HCT116 (cell line): ENCODE measurements around the gene MRPS18A. TPM values are rescaled to one million over a fixed set of nuclear protein-coding genes. Genes with fewer than 3 reads are reported as not detected.

Experiments used
- ATAC-seq: fragments of 200-7000 bp; cut with Tn5 transposase; 2 replicates; pipeline ENCODE4 v1.9.1; 2020; ENCODE audit warnings: mild to moderate bottlenecking, moderate library complexity
- BruUV-seq: library from RNA; stranded (reverse); fragments of 400-500 nt; replicated peaks from 2 replicates; lab custom pipeline; 2021; lab: Mats Ljungman, UMichigan
- CTCF ChIA-PET: fragments of 300-600 bp; sonication (Branson Sonifier 250); formaldehyde crosslinking; loops from one replicate; lab custom pipeline; 2021; ENCODE audit warnings: antibody characterized with exemption; lab: Charles Lee
- POLR2A ChIA-PET: fragments of 300-600, 350-600 bp; sonication (Branson Sonifier 250); formaldehyde crosslinking; loops from one replicate; lab custom pipeline; 2021; ENCODE audit warnings: antibody characterized with exemption; lab: Charles Lee
- RAD21 ChIA-PET, 2 experiments: fragments of 300-600 bp; sonication (Branson Sonifier 250); formaldehyde crosslinking; loops; one replicate each; lab custom pipeline; 2023; ENCODE audit warnings: low total read pairs in 2 of 2; ENCODE audit not compliant: uncharacterized antibody in 2 of 2, unreplicated experiment in 2 of 2, low non-redundant PET in 1 of 2; lab: Charles Lee
- DNase-seq: peaks from one replicate; pipeline ENCODE4 v3.0.0-alpha.2; 2010; ENCODE audit warnings: low read depth, low spot score
- H2AFZ ChIP-seq: fragments of 200-600 bp; shearing (Covaris generic), sonication (generic); 2 replicates; pipeline ENCODE4 v1.6.1; 2017; ENCODE audit warnings: low read depth, mixed run types, mixed read lengths, antibody characterized with exemption, low read length; ENCODE audit not compliant: poor library complexity, severe bottlenecking
- H3K27ac ChIP-seq: 2 replicates; pipeline ENCODE4 v1.5.1; 2012; ENCODE audit warnings: low read depth, low read length
- H3K27me3 ChIP-seq: fragments of 200-600 bp; sonication (generic); 2 replicates; pipeline ENCODE4 v1.6.1; 2016; ENCODE audit warnings: mixed run types, low read length, mixed read lengths; ENCODE audit not compliant: insufficient read depth
- H3K36me3 ChIP-seq, 2 experiments: fragments of 200-500 bp in 1 of 2; fragments of 200-600 bp in 1 of 2; sonication (Bioruptor generic) in 1 of 2; sonication (generic) in 1 of 2; 2 replicates each; pipeline versions ENCODE4 v1.5.1 to v1.6.1; 2014 to 2016; ENCODE audit warnings: low read length in 2 of 2, inconsistent platforms in 1 of 2, mixed read lengths in 1 of 2, mixed run types in 1 of 2; ENCODE audit not compliant: insufficient read depth in 2 of 2, control insufficient read depth in 1 of 2
- H3K4me1 ChIP-seq, 2 experiments: fragments of 200-600 bp in 1 of 2; sonication (generic) in 1 of 2; 2 replicates each; pipeline versions ENCODE4 v1.5.1 to v1.6.1; 2012 to 2017; ENCODE audit warnings: low read length in 2 of 2, inconsistent platforms in 1 of 2, mild to moderate bottlenecking in 1 of 2, mixed read lengths in 1 of 2, mixed run types in 1 of 2, moderate library complexity in 1 of 2; ENCODE audit not compliant: insufficient read depth in 2 of 2, control insufficient read depth in 1 of 2
- H3K4me2 ChIP-seq: fragments of 200-600 bp; sonication (generic); 2 replicates; pipeline ENCODE4 v1.6.1; 2017; ENCODE audit warnings: mixed run types, low read length, mixed read lengths
- H3K4me3 ChIP-seq, 2 experiments: fragments of 200-600 bp in 1 of 2; sonication (generic) in 1 of 2; replicated peaks in 1 of 2; 2 replicates each; pipeline ENCODE4 v1.5.1; 2011 to 2016; ENCODE audit warnings: low read length in 2 of 2, control low read depth in 1 of 2, low read depth in 1 of 2, mild to moderate bottlenecking in 1 of 2, mixed read lengths in 1 of 2, mixed run types in 1 of 2
- H3K79me2 ChIP-seq: fragments of 200-600 bp; sonication (generic); 2 replicates; pipeline ENCODE4 v1.6.1; 2017; ENCODE audit warnings: mild to moderate bottlenecking, mixed run types, low read length, moderate library complexity, mixed read lengths; ENCODE audit not compliant: insufficient read depth
- H3K9ac ChIP-seq: fragments of 200-600 bp; sonication (generic); 2 replicates; pipeline ENCODE4 v1.6.1; 2016; ENCODE audit warnings: low read length, mixed read lengths
- H3K9me2 ChIP-seq: fragments of 200-600 bp; sonication (generic), shearing (Covaris generic); 2 replicates; pipeline ENCODE4 v1.6.1; 2017; ENCODE audit warnings: mixed run types, mild to moderate bottlenecking, moderate library complexity; ENCODE audit not compliant: insufficient read depth
- H3K9me3 ChIP-seq, 2 experiments: fragments of 200-500 bp in 1 of 2; fragments of 200-600 bp in 1 of 2; sonication (Bioruptor generic) in 1 of 2; sonication (generic) in 1 of 2; 2 replicates each; pipeline ENCODE4 v1.6.1; 2014 to 2017; ENCODE audit warnings: low read length in 2 of 2, mixed read lengths in 2 of 2, inconsistent platforms in 1 of 2, low read depth in 1 of 2, mild to moderate bottlenecking in 1 of 2, mixed run types in 1 of 2, moderate library complexity in 1 of 2; ENCODE audit not compliant: control insufficient read depth in 1 of 2, insufficient read depth in 1 of 2
- H4K20me1 ChIP-seq: fragments of 200-600 bp; sonication (generic), shearing (Covaris generic); 2 replicates; pipeline ENCODE4 v1.6.1; 2017; ENCODE audit warnings: mixed run types, mild to moderate bottlenecking, moderate library complexity; ENCODE audit not compliant: insufficient read depth
- CEBPB ChIP-seq: IDR thresholded peaks from 2 replicates; pipeline ENCODE4 v1.6.1; 2012; ENCODE audit warnings: low read depth
- EGR1 ChIP-seq: IDR thresholded peaks from 2 replicates; pipeline ENCODE4 v1.6.1; 2012; ENCODE audit warnings: low read depth
- ELF1 ChIP-seq: IDR thresholded peaks from 2 replicates; pipeline ENCODE4 v1.6.1; 2012; ENCODE audit warnings: low read depth, borderline replicate concordance
- EZH2phosphoT487 ChIP-seq: fragments of 200-600 bp; IDR thresholded peaks from 2 replicates; pipeline ENCODE4 v1.6.1; 2018; ENCODE audit warnings: antibody characterized with exemption, borderline replicate concordance
- JUND ChIP-seq: IDR thresholded peaks from 2 replicates; pipeline ENCODE4 v1.6.1; 2012
- MAX ChIP-seq: IDR thresholded peaks from 2 replicates; pipeline ENCODE4 v1.6.1; 2012
- POLR2A ChIP-seq: IDR thresholded peaks from 2 replicates; pipeline ENCODE4 v1.7.0; 2011; ENCODE audit warnings: borderline replicate concordance; ENCODE audit not compliant: insufficient read depth, insufficient read length; ENCODE audit errors: extremely low read depth
- POLR2AphosphoS5 ChIP-seq: IDR thresholded peaks from 2 replicates; pipeline ENCODE4 v1.6.1; 2011; ENCODE audit warnings: mild to moderate bottlenecking, low read depth, low read length, moderate library complexity
- SRF ChIP-seq: IDR thresholded peaks from 2 replicates; pipeline ENCODE4 v1.6.1; 2012; ENCODE audit warnings: low read depth
- TCF7L2 ChIP-seq: IDR thresholded peaks from 2 replicates; pipeline ENCODE4 v1.7.0; 2011; ENCODE audit warnings: borderline replicate concordance, inconsistent platforms; ENCODE audit not compliant: insufficient read depth, insufficient read length; ENCODE audit errors: extremely low read depth
- YY1 ChIP-seq: IDR thresholded peaks from 2 replicates; pipeline ENCODE4 v1.6.1; 2011; ENCODE audit warnings: low read length, low read depth, moderate library complexity, mild to moderate bottlenecking; ENCODE audit not compliant: insufficient replicate concordance; ENCODE audit errors: extremely low read depth
- ZBTB33 ChIP-seq: IDR thresholded peaks from 2 replicates; pipeline ENCODE4 v1.6.1; 2011; ENCODE audit warnings: mild to moderate bottlenecking, low read length, moderate library complexity; ENCODE audit not compliant: insufficient replicate concordance; ENCODE audit errors: extremely low read depth
- ZNF274 ChIP-seq: fragments of 200-500 bp; sonication (Bioruptor generic); IDR thresholded peaks from 2 replicates; pipeline ENCODE4 v1.6.1; 2014; ENCODE audit warnings: mild to moderate bottlenecking, low read depth, low read length, inconsistent platforms
- intact Hi-C: fragments of 100-400 bp; cut with micrococcal nuclease; formaldehyde crosslinking; loops from 2 replicates; pipeline ENCODE4 v1.10.0; 2022
- total RNA-seq: library from RNA; stranded (reverse); gene quantifications from one replicate; pipeline ENCODE4 v1.2.1, GENCODE V29; 2021; ENCODE audit not compliant: unreplicated experiment
- TF ChIP-seq, protein P1 (sequence below): IDR thresholded peaks from 2 replicates; pipeline ENCODE4 v1.6.1; 2012
- TF ChIP-seq, protein P2 (sequence below), 3 experiments: fragments of 200-600 bp in 1 of 3; sonication (generic) in 1 of 3; IDR thresholded peaks in 2 of 3; conservative IDR thresholded peaks in 1 of 3; 2 replicates each; pipeline ENCODE4 v1.5.1; 2012 to 2017; ENCODE audit warnings: low read depth in 2 of 3, low read length in 2 of 3, antibody characterized with exemption in 1 of 3, borderline replicate concordance in 1 of 3, control low read depth in 1 of 3, mild to moderate bottlenecking in 1 of 3, mixed read lengths in 1 of 3, mixed run types in 1 of 3, moderate library complexity in 1 of 3; ENCODE audit not compliant: insufficient read depth in 1 of 3
- TF ChIP-seq, protein P3 (sequence below): IDR thresholded peaks from 2 replicates; pipeline ENCODE4 v1.6.1; 2012; ENCODE audit warnings: low read depth

The MRPS18A gene
- total RNA-seq, 1 experiment from 2014 or later = 63.0 TPM

DNA sequence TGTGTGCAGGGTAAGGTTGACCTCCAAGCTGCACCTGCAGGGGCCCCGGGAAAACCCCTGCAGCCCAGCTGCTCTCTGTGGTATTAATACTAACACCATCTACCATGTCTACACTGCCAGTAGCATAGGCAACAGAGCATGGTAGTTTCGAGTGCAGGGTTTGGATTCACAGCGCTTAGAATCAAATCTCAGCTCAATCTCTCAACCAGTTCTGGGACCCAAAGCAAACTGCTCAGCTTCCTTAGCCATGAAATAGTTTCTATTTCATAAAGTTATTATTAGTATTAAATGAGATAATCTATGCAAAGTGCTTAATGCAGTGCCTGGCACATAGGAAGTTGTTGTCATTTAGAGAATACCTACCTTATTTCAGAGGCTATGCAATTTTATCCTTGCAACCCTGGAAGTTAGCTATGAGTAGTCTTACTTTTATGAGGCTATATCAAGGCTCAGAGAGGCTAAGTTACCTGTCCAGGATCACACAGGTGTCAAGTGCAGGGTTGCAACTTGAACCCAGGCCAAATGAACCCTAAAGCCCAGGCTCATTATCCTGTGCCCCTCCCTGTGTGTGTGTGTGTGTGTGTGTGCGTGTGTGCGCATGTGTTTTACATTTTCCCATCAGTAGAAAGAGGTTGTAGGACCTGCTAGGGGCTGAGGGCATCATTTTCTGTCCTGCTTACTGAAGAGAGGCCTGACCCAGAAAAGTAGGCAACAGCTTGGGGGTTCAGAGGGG lies 27.6 kb upstream of the MRPS18A start:
- no peak overlapping the region for H3K27ac ChIP-seq
- no peaks in the 10 kb centered on the region for H3K9me2 ChIP-seq
- H3K9me3 ChIP-seq = no peaks in the 10 kb centered on the region
- intact Hi-C loops = no loop called here
- CTCF ChIA-PET = no interaction called here
- TF ChIP-seq ZNF274 = no peak
- TF ChIP-seq EGR1 = no peak
- TF ChIP-seq, protein P1, sequence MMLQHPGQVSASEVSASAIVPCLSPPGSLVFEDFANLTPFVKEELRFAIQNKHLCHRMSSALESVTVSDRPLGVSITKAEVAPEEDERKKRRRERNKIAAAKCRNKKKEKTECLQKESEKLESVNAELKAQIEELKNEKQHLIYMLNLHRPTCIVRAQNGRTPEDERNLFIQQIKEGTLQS = no peak
- no peak for TF ChIP-seq MAX
- no peak for TF ChIP-seq ZBTB33
- no peak for TF ChIP-seq YY1
- no peak for TF ChIP-seq POLR2A
- TF ChIP-seq CEBPB = no peak
- TF ChIP-seq SRF = no peak
- TF ChIP-seq, protein P2, sequence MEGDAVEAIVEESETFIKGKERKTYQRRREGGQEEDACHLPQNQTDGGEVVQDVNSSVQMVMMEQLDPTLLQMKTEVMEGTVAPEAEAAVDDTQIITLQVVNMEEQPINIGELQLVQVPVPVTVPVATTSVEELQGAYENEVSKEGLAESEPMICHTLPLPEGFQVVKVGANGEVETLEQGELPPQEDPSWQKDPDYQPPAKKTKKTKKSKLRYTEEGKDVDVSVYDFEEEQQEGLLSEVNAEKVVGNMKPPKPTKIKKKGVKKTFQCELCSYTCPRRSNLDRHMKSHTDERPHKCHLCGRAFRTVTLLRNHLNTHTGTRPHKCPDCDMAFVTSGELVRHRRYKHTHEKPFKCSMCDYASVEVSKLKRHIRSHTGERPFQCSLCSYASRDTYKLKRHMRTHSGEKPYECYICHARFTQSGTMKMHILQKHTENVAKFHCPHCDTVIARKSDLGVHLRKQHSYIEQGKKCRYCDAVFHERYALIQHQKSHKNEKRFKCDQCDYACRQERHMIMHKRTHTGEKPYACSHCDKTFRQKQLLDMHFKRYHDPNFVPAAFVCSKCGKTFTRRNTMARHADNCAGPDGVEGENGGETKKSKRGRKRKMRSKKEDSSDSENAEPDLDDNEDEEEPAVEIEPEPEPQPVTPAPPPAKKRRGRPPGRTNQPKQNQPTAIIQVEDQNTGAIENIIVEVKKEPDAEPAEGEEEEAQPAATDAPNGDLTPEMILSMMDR (IDR thresholded peaks at IDR 0.05 in 2 of 3, conservative IDR thresholded peaks at IDR 0.05 in 1 of 3; ENCODE audit: borderline replicate concordance in 1 of 3, insufficient read depth in 1 of 3, low read depth in 2 of 3, low read length in 2 of 3) = no peak
- no peak for TF ChIP-seq EZH2phosphoT487
- no peak for TF ChIP-seq JUND
- TF ChIP-seq, protein P3, sequence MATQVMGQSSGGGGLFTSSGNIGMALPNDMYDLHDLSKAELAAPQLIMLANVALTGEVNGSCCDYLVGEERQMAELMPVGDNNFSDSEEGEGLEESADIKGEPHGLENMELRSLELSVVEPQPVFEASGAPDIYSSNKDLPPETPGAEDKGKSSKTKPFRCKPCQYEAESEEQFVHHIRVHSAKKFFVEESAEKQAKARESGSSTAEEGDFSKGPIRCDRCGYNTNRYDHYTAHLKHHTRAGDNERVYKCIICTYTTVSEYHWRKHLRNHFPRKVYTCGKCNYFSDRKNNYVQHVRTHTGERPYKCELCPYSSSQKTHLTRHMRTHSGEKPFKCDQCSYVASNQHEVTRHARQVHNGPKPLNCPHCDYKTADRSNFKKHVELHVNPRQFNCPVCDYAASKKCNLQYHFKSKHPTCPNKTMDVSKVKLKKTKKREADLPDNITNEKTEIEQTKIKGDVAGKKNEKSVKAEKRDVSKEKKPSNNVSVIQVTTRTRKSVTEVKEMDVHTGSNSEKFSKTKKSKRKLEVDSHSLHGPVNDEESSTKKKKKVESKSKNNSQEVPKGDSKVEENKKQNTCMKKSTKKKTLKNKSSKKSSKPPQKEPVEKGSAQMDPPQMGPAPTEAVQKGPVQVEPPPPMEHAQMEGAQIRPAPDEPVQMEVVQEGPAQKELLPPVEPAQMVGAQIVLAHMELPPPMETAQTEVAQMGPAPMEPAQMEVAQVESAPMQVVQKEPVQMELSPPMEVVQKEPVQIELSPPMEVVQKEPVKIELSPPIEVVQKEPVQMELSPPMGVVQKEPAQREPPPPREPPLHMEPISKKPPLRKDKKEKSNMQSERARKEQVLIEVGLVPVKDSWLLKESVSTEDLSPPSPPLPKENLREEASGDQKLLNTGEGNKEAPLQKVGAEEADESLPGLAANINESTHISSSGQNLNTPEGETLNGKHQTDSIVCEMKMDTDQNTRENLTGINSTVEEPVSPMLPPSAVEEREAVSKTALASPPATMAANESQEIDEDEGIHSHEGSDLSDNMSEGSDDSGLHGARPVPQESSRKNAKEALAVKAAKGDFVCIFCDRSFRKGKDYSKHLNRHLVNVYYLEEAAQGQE = no peak
- TF ChIP-seq TCF7L2 = no peak
- TF ChIP-seq ELF1 = no peak
- no peak for TF ChIP-seq POLR2AphosphoS5
- no peaks in the 10 kb centered on the region for H3K79me2 ChIP-seq
- ATAC-seq (no peak), DNase-seq (no peak)
- POLR2A ChIA-PET = interaction anchor here (0.9 to 1.1 kb wide), 2 partner anchors 12 to 55 kb away, joined by 3 read pairs; partner anchors contain the start of gene VEGFA
- no TSS peak for BruUV-seq
- H3K4me1 ChIP-seq = no peaks in the 10 kb centered on the region
- no peaks in the 10 kb centered on the region for H4K20me1 ChIP-seq
- no peak overlapping the region for H3K9ac ChIP-seq
- H3K36me3 ChIP-seq = no peaks in the 10 kb centered on the region
- no peak overlapping the region for H3K4me2 ChIP-seq
- RAD21 ChIA-PET = interaction anchor here in 1 of 2 experiments (1.0 kb wide), 1 partner anchor 9 kb away, joined by 3 read pairs; no protein-coding TSS in a partner anchor
- H3K4me3 ChIP-seq = no peak overlapping the region
- no peak overlapping the region for H2AFZ ChIP-seq
- H3K27me3 ChIP-seq = 0 out of 2 replicates have a peak, but pooled peaks cover 4% of the 10 kb centered on the region
